ES-I3 (cell line): ENCODE data around the gene HS6ST3.
"Not testable (repeated sequence)": the region's sequence is repeated elsewhere in the genome, so short reads cannot be mapped to it uniquely, and the experiment has no call there.

ENCODE experiments used
- H3K36me3 ChIP-seq: 2 replicates; pipeline ENCODE4 v1.6.1; 2013; ENCODE audit warnings: mild to moderate bottlenecking, low read length, control low read depth, moderate library complexity; ENCODE audit not compliant: insufficient read depth
- H3K4me1 ChIP-seq: 2 replicates; pipeline ENCODE4 v1.6.1; 2013; ENCODE audit warnings: mild to moderate bottlenecking, control low read depth, low read length; ENCODE audit not compliant: insufficient read depth
- H3K9ac ChIP-seq: 2 replicates; pipeline ENCODE4 v1.6.1; 2013; ENCODE audit warnings: low read depth, mild to moderate bottlenecking, low read length, moderate library complexity
- H3K9me3 ChIP-seq: 2 replicates; pipeline ENCODE4 v1.6.1; 2013; ENCODE audit warnings: mild to moderate bottlenecking, low read length, moderate library complexity; ENCODE audit not compliant: control insufficient read depth, insufficient read depth

The HS6ST3 gene

DNA sequence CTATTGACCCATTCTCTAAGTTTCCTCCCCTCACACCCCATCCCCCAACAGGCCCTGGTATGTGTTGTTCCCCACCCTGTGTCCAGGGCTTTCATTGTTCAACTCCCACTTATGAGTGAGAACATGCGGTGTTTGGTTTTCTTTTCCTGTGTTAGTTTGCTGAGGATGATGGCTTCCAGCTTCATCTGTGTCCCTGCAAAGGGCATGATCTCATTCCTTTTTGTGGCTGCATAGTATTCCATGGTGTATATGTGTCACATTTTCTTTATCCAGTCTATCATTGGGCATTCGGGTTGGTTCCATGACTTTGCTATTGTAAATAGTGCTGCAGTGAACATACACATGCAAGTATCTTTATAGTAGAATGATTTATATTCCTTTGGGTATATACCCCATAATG, 25.5 kb downstream of the HS6ST3 start:
- H3K4me1 ChIP-seq, H3K36me3 ChIP-seq, H3K9me3 ChIP-seq, H3K9ac ChIP-seq: not testable (repeated sequence)

DNA sequence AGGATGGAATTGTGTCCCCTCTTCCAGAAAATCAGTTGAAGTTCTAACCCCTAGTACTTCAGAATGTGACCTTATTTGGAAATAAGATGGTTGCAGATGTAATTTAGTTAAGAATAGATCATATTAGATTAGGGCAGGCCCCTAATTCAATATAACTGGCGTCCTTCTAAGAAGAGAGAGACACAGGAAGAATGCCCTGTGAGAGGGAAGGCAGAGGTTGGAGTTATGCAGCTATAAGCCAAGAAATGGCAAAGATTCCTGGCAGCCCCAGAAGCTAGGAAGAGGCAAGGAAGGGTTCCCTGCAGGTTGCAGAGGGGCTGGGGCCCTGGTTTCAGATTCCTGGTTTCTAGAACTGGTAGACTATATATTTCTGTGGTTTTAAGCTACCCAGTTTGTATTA, 30.0 kb downstream of the HS6ST3 start:
- no peaks in the 10 kb centered on the region for H3K4me1 ChIP-seq
- H3K9ac ChIP-seq: no peak overlapping the region
- H3K36me3 ChIP-seq: no peaks in the 10 kb centered on the region
- H3K9me3 ChIP-seq: no peaks in the 10 kb centered on the region; the same call in 1 of the 2 replicates

DNA sequence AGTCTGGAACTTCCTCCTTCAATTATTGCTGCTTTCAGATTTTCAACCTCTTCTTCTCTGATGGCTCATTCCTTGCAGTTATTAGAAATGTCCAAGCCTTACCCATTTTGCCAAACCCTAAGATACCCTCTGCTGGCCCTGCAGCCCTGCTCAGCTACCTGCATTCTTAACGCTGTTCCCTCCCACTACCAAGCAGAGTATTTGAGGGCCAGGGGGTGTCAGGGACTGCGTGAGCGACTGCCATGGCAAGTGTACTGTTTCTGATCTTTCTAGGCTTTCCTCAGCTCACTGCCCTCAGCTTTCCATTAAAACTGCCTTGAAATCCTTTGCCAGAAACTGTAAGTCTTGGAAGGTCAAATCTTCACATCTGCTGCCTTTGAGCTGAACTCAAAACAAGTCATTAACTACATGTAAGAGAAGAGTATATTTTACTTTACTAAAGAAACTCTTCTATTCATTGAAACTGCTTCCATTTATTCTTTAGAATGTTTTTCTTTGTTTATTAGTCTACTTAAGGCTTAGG, 41.0 kb downstream of the HS6ST3 start:
- Histone ChIP-seq H3K4me1 (no peaks in the 10 kb centered on the region), H3K9me3 (no peaks in the 10 kb centered on the region), H3K9ac (no peak overlapping the region), H3K36me3 (no peaks in the 10 kb centered on the region)

DNA sequence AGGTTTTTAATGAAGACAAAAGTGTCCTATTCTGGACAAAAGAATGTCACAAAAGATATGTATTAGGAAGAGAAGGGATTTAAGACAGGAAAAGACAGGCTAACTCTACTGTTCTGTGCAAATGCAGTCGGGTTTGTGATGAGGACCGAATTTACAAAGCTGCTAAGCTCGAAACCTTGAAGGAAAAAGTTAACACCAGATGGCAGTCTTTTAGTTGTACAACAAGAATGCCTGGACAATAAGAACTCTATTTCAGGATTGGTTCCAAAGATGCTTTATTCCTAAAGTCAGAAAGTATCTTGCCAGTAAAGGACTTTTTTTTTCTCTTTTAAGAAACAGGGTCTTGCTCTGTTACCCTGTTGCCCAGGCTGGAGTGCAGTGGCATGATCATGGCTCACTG, 51.1 kb downstream of the HS6ST3 start:
- Histone ChIP-seq H3K36me3 (no peaks in the 10 kb centered on the region), H3K9ac (no peak overlapping the region), H3K9me3 (no peaks in the 10 kb centered on the region), H3K4me1 (no peaks in the 10 kb centered on the region)

DNA sequence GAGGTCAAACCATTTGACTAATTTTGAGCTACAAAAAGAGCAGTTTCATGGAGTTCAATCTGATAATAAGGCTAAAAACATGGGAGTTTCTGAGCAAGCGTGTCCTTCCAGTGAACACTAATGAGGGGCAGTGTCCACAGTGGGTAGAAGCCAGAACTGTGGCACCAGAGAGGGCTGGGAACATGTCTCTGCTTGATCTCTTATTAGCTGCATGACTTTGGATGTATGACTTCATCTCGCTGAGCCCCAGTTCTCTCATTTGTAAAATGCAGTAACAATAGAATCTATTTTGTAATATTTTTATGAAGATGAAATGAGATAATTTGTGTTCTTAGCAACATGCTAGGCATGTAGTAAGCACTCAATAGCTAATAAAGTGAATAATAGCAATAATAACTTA, 69.8 kb downstream of the HS6ST3 start:
- no peaks in the 10 kb centered on the region for H3K4me1 ChIP-seq
- no peak overlapping the region for H3K9ac ChIP-seq
- H3K9me3 ChIP-seq: no peaks in the 10 kb centered on the region
- no peaks in the 10 kb centered on the region for H3K36me3 ChIP-seq

DNA sequence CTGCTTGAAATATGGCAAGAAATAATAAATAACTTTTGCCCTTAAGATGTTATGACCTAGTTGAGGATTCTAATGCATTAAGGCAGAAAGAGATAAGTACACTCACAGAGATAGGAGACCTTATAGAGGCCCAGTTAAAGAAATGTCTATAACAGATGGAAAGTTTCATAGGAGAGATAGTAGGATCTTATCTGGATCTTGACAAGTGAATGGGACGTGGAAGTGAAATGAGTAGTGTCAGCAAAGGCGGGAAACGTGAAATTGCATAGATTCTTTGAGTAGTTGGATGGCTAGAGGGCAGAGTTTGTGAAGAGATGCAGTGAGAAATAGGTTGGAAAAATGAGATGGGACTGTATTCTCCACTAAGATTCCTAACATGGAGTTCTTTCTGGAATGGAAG, 71.2 kb downstream of the HS6ST3 start:
- H3K36me3 ChIP-seq: no peaks in the 10 kb centered on the region
- no peak overlapping the region for H3K9ac ChIP-seq
- H3K9me3 ChIP-seq: no peaks in the 10 kb centered on the region
- H3K4me1 ChIP-seq: no peaks in the 10 kb centered on the region

DNA sequence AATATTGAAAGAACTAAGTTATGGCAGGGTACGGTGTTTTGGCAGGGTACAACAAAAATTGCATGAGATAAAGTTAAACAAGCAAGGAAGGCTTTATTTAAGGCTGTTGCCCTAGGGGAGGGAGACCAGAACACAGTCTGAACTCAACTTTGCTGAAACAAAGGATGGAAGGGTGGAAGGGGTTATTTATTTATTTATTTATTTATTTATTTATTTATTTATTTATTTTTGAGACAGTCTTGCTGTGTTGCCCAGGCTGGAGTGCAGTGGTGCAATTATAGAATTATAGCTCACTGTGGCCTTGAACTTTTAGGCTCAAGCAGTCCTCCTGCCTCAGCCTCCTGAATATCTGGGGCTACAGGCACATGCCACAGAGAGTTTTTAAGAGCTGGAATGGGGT, 75.9 kb downstream of the HS6ST3 start:
- no peaks in the 10 kb centered on the region for H3K36me3 ChIP-seq
- H3K9me3 ChIP-seq: no peaks in the 10 kb centered on the region
- H3K4me1 ChIP-seq: no peaks in the 10 kb centered on the region
- H3K9ac ChIP-seq: no peak overlapping the region

DNA sequence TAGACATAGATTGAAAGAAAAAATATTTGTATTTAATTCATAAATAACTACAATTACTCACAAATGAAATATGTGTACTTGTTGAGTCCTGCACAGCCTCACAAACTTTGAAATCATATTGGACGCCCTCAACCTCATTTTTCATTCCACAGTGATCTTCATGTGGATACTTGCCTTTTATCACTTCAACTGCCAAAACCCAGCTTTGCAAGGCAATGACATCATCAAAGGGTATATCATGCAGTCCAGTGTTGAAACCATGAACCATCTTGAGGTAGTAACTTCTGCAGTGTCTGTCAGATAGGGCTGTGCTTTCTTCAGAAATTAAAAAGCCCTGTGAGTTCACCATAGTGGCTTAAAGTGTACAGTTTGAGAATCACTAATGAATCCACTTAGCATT, 82.2 kb downstream of the HS6ST3 start:
- H3K9ac ChIP-seq: no peak overlapping the region
- H3K4me1 ChIP-seq: no peaks in the 10 kb centered on the region
- H3K9me3 ChIP-seq: no peaks in the 10 kb centered on the region
- H3K36me3 ChIP-seq: no peaks in the 10 kb centered on the region

DNA sequence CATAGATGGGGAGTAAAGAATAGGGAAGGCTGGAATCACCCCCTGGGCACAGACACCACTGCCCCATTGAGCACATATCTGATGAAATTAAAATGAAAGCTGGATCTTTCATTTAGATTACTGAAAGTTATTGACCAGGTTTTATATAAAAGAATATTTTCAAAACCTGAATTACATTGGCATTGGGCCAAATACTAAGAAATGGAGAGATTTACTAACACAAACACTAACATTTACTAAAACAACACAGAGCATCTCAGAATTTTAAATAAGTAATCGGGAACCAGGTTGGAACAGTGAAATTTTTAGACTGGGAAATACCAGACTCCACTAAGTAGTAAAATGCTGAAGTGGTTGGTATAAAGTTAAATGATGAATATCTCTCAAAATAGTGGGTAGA, 88.9 kb downstream of the HS6ST3 start:
- no peaks in the 10 kb centered on the region for H3K9me3 ChIP-seq
- H3K36me3 ChIP-seq: no peaks in the 10 kb centered on the region
- no peaks in the 10 kb centered on the region for H3K4me1 ChIP-seq
- no peak overlapping the region for H3K9ac ChIP-seq

DNA sequence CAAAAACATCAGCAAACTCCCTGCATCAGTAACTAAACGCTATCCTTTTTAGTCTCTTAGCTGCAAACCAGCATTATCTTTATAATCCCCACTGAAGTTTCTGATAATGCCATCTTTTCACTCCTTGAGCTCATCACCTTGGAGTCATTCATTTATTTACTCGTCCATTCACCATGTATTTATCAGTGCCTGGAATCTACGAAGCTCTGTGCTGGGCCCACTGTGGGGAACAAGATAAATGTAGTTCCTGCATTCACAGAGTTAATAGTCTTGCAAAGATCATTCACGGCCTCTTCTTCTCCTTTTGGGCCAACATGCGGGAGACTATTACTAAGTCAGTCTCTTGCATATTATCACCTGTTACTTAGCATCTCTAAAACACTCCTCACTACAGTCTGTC, 89.4 kb downstream of the HS6ST3 start:
- H3K36me3 ChIP-seq: no peaks in the 10 kb centered on the region
- no peaks in the 10 kb centered on the region for H3K4me1 ChIP-seq
- H3K9ac ChIP-seq: no peak overlapping the region
- H3K9me3 ChIP-seq: no peaks in the 10 kb centered on the region

DNA sequence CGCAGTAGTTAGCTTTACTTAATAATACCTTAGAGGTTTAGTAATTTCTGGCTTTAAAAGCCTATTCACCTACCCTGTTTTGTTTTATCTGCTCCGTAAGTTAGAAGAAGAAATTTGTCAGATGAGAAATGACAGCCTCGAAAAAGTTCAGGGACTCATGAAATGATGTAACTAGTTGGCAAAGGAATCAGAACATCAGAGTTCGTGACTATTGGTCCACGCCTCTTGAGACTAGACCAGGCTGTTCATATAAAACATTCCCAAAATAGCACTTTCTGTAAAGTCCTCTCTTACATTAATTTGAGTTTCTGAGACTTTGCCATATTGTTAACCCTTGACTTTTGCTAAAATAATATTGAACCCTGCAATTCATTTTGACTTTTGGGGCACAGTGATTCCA, 92.0 kb downstream of the HS6ST3 start:
- Histone ChIP-seq H3K4me1 (no peaks in the 10 kb centered on the region), H3K9ac (no peak overlapping the region), H3K36me3 (no peaks in the 10 kb centered on the region), H3K9me3 (no peaks in the 10 kb centered on the region)

DNA sequence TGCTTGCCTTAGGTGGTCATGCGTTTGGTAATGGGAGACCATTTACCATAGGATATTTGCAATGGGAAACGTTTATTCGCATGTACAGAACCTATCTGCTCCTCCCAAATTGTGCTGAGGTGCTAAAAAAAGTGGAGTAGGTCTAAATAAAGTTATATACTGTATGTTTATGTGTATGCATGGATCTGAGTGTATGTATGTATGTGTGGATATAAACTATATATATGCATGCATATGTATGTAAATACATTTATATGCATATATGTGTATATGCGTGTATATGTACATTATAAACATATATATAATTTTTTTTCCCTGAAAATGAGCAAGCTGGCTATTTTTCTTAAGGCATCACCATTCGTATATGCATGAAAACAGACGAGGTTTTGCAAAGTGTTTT, 95.9 kb downstream of the HS6ST3 start:
- H3K9me3 ChIP-seq: no peaks in the 10 kb centered on the region
- H3K9ac ChIP-seq: no peak overlapping the region
- no peaks in the 10 kb centered on the region for H3K36me3 ChIP-seq
- no peaks in the 10 kb centered on the region for H3K4me1 ChIP-seq

DNA sequence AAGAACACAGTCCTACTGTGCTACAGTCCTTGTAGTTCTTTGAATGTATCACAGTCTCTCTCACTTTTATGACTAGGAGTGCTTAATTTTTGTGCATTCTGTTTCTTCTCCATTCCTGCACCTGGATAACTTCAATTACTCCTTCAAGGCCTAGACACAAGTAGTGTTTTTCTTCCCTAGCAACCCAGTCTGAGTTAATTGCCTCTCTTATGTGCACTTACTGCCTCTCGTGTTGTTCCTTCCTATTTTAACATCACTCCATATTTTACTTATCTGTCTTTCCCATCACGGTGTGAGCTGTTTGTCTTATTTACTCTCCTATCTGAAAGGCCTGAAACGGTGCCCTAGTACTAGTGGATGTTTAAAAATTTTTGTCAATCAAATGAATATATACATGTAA, 101.5 kb downstream of the HS6ST3 start:
- no peaks in the 10 kb centered on the region for H3K36me3 ChIP-seq
- H3K4me1 ChIP-seq: no peaks in the 10 kb centered on the region
- no peaks in the 10 kb centered on the region for H3K9me3 ChIP-seq
- no peak overlapping the region for H3K9ac ChIP-seq

DNA sequence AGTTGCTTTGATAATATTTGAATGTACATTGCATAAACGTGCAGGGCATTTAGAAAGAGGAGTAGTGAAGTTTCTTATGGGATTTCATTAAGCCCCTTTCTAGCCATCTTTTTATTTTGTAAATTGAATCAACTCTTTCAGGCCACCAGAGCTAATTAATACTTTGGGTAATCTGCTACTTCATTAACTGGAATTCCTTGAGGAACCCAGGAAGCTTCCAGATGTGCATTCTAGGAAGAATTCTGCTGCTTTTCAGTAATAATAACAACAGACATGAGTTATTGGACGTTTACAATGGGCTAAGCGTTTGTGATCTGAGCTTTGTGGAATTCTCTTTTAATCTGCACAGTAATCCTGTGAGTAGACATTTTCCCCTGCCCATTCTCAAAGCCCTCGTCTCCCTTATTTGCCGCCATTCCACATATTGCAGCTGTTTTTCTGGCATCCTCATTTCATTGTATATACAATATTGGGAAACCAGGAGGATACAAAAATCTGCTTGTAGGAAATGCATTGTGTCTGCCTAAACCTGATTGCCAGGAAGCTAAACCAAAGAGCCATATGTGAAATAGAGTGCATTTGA, 103.9 kb downstream of the HS6ST3 start:
- Histone ChIP-seq H3K9me3 (no peaks in the 10 kb centered on the region), H3K4me1 (no peaks in the 10 kb centered on the region), H3K36me3 (no peaks in the 10 kb centered on the region), H3K9ac (no peak overlapping the region)

DNA sequence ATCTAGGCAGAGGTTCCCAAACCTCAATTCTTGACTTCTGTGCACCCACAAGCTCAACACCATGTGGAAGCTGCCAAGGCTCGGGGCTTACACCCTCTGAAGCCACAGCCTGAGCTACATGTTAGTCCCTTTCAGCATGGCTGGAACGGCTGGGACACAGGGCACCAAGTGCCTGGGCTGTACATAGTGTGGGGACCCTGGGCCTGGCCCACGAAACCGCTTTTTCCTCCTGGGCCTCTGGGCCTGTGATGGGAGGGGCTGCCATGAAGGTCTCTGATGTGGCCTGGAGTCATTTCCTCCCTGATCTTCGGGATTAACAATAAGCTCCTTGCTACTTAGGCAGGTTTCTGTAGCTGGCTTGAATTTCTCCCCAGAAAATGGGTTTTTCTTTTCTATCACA, 108.1 kb downstream of the HS6ST3 start:
- no peaks in the 10 kb centered on the region for H3K4me1 ChIP-seq
- no peaks in the 10 kb centered on the region for H3K9me3 ChIP-seq
- no peaks in the 10 kb centered on the region for H3K36me3 ChIP-seq
- no peak overlapping the region for H3K9ac ChIP-seq

DNA sequence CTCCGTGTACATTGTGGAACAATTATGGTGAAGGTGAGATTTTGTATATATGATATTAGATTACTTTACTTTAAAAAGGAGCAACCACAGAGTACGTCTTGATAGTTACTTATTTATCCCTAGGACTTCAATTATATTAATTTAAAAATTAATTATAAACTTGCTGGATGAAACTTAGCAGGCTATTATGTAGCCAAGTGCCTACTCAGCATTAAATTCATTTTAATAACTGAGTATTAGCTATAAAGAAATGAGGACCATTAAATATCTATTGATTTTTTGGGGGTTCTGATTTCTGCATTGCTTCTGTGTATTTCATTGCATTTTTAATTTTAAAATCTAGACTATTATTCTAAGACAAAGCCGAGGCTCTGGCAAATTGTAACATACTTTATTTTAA, 109.4 kb downstream of the HS6ST3 start:
- no peaks in the 10 kb centered on the region for H3K36me3 ChIP-seq
- H3K4me1 ChIP-seq: no peaks in the 10 kb centered on the region
- no peak overlapping the region for H3K9ac ChIP-seq
- H3K9me3 ChIP-seq: no peaks in the 10 kb centered on the region
